Measurements from ENCODE around the gene RGS6. TPM values are rescaled to one million over a fixed set of nuclear protein-coding genes. Genes with fewer than 3 reads are reported as not detected.

Gene RGS6
- total and polyA plus RNA-seq, 4 donors: 0.06 to 5.3 (median 0.17) TPM; not detected in 1

- Histone ChIP-seq H3K4me3 (ENCODE audit: low read depth in 1 of 3, low read length in 3 of 3) (no peak overlapping the region), H3K27ac (ENCODE audit: low read depth in 1 of 2, low read length in 2 of 2) (no peak overlapping the region), H3K9ac (ENCODE audit: low read depth in 1 of 2, low read length in 2 of 2) (no peak overlapping the region), H3K36me3 (ENCODE audit: control insufficient read depth in 4 of 4, insufficient read depth in 3 of 4, low read depth in 1 of 4, low read length in 3 of 4) (no peaks in the 10 kb centered on the region), H3K9me3 (ENCODE audit: control insufficient read depth in 4 of 4, low read length in 3 of 4) (no peaks in the 10 kb centered on the region), H3K4me1 (ENCODE audit: control insufficient read depth in 4 of 4, insufficient read depth in 4 of 4, low read length in 3 of 4) (peaks cover 0 to 18% (median 7%) of the 10 kb centered on the region in 4 donors), H3K27me3 (ENCODE audit: control insufficient read depth in 4 of 4, insufficient read depth in 4 of 4, low read length in 3 of 4) (no peaks in the 10 kb centered on the region)
- DNase-seq (ENCODE audit: low spot score): no peak
- TF ChIP-seq TAF1 (conservative IDR thresholded peaks at IDR 0.05) (no peak), ATF3 (IDR thresholded peaks at IDR 0.05) (no peak), GABPA (IDR thresholded peaks at IDR 0.05 in 1 of 2, conservative IDR thresholded peaks at IDR 0.05 in 1 of 2) (no peak), FOXA2 (IDR thresholded peaks at IDR 0.05) (no peak), FOXA1 (IDR thresholded peaks at IDR 0.05) (no peak), SP1 (IDR thresholded peaks at IDR 0.05) (no peak), YY1 (IDR thresholded peaks at IDR 0.05) (no peak), HNF4G (IDR thresholded peaks at IDR 0.05) (no peak), EGR1 (IDR thresholded peaks at IDR 0.05; ENCODE audit: low read depth in 2 of 2) (no peak), RAD21 (IDR thresholded peaks at IDR 0.05) (no peak), NR2F2 (IDR thresholded peaks at IDR 0.05) (no peak), HNF4A (conservative IDR thresholded peaks at IDR 0.05) (no peak)
- TF ChIP-seq, protein P1, sequence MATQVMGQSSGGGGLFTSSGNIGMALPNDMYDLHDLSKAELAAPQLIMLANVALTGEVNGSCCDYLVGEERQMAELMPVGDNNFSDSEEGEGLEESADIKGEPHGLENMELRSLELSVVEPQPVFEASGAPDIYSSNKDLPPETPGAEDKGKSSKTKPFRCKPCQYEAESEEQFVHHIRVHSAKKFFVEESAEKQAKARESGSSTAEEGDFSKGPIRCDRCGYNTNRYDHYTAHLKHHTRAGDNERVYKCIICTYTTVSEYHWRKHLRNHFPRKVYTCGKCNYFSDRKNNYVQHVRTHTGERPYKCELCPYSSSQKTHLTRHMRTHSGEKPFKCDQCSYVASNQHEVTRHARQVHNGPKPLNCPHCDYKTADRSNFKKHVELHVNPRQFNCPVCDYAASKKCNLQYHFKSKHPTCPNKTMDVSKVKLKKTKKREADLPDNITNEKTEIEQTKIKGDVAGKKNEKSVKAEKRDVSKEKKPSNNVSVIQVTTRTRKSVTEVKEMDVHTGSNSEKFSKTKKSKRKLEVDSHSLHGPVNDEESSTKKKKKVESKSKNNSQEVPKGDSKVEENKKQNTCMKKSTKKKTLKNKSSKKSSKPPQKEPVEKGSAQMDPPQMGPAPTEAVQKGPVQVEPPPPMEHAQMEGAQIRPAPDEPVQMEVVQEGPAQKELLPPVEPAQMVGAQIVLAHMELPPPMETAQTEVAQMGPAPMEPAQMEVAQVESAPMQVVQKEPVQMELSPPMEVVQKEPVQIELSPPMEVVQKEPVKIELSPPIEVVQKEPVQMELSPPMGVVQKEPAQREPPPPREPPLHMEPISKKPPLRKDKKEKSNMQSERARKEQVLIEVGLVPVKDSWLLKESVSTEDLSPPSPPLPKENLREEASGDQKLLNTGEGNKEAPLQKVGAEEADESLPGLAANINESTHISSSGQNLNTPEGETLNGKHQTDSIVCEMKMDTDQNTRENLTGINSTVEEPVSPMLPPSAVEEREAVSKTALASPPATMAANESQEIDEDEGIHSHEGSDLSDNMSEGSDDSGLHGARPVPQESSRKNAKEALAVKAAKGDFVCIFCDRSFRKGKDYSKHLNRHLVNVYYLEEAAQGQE (IDR thresholded peaks at IDR 0.05): no peak
- TF ChIP-seq, protein P2, sequence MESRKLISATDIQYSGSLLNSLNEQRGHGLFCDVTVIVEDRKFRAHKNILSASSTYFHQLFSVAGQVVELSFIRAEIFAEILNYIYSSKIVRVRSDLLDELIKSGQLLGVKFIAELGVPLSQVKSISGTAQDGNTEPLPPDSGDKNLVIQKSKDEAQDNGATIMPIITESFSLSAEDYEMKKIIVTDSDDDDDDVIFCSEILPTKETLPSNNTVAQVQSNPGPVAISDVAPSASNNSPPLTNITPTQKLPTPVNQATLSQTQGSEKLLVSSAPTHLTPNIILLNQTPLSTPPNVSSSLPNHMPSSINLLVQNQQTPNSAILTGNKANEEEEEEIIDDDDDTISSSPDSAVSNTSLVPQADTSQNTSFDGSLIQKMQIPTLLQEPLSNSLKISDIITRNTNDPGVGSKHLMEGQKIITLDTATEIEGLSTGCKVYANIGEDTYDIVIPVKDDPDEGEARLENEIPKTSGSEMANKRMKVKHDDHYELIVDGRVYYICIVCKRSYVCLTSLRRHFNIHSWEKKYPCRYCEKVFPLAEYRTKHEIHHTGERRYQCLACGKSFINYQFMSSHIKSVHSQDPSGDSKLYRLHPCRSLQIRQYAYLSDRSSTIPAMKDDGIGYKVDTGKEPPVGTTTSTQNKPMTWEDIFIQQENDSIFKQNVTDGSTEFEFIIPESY (IDR thresholded peaks at IDR 0.05): no peak
- TF ChIP-seq, protein P3, sequence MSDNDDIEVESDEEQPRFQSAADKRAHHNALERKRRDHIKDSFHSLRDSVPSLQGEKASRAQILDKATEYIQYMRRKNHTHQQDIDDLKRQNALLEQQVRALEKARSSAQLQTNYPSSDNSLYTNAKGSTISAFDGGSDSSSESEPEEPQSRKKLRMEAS (IDR thresholded peaks at IDR 0.05): no peak
- 79% methylated on average over 14 of the region's 14 CpGs for WGBS
These were observed 607.6 kb downstream of the RGS6 start for GRCh38 chr14:72539661-72540315.

GRCh38 chr14:72540836-72541235 is 608.6 kb downstream of the RGS6 start:
- Histone ChIP-seq H3K4me3 (ENCODE audit: low read depth in 1 of 3, low read length in 3 of 3) (no peak overlapping the region), H3K27me3 (ENCODE audit: control insufficient read depth in 4 of 4, insufficient read depth in 4 of 4, low read length in 3 of 4) (no peaks in the 10 kb centered on the region), H3K4me1 (ENCODE audit: control insufficient read depth in 4 of 4, insufficient read depth in 4 of 4, low read length in 3 of 4) (peaks cover 5 to 28% (median 16%) of the 10 kb centered on the region in 4 donors), H3K9ac (ENCODE audit: low read depth in 1 of 2, low read length in 2 of 2) (no peak overlapping the region), H3K9me3 (ENCODE audit: control insufficient read depth in 4 of 4, low read length in 3 of 4) (no peaks in the 10 kb centered on the region), H3K36me3 (ENCODE audit: control insufficient read depth in 4 of 4, insufficient read depth in 3 of 4, low read depth in 1 of 4, low read length in 3 of 4) (no peaks in the 10 kb centered on the region), H3K27ac (ENCODE audit: low read depth in 1 of 2, low read length in 2 of 2) (no peak overlapping the region)
- TF ChIP-seq, protein P1 (IDR thresholded peaks at IDR 0.05): no peak
- no peak for TF ChIP-seq RAD21 (IDR thresholded peaks at IDR 0.05)
- no peak for TF ChIP-seq YY1 (IDR thresholded peaks at IDR 0.05)
- no peak for TF ChIP-seq EGR1 (IDR thresholded peaks at IDR 0.05; ENCODE audit: low read depth in 2 of 2)
- TF ChIP-seq, protein P2 (IDR thresholded peaks at IDR 0.05): no peak
- TF ChIP-seq FOXA2 (IDR thresholded peaks at IDR 0.05): no peak
- TF ChIP-seq SP1 (IDR thresholded peaks at IDR 0.05): no peak
- no peak for TF ChIP-seq FOXA1 (IDR thresholded peaks at IDR 0.05)
- no peak for TF ChIP-seq ATF3 (IDR thresholded peaks at IDR 0.05)
- no peak for TF ChIP-seq JUND (IDR thresholded peaks at IDR 0.05)
- TF ChIP-seq HNF4A (conservative IDR thresholded peaks at IDR 0.05): no peak
- TF ChIP-seq TAF1 (conservative IDR thresholded peaks at IDR 0.05): no peak
- no peak for TF ChIP-seq RXRA (IDR thresholded peaks at IDR 0.05)
- TF ChIP-seq NR2F2 (IDR thresholded peaks at IDR 0.05): no peak
- TF ChIP-seq HNF4G (IDR thresholded peaks at IDR 0.05): no peak
- TF ChIP-seq, protein P3 (IDR thresholded peaks at IDR 0.05): no peak
- WGBS: 96% methylated on average over 6 of the region's 6 CpGs
- no peak for DNase-seq (ENCODE audit: low spot score)
